Stomach (tissue), 9 donors: Measurements from ENCODE around the gene RNF44. TPM values are rescaled to one million over a fixed set of nuclear protein-coding genes. Genes with fewer than 3 reads are reported as not detected.

Source experiments
- DNase-seq, 2 donors: peaks; one replicate each; pipeline versions ENCODE4 v3.0.0 to v3.0.0-alpha.2; 2013 to 2019
- H3K27ac ChIP-seq, 5 donors: fragments of 200-600 bp in 4 of 5; sonication (generic) in 4 of 5; one replicate each; pipeline ENCODE4 v1.5.1; 2013 to 2019; ENCODE audit warnings: mild to moderate bottlenecking in 1 of 5, moderate library complexity in 1 of 5
- H3K27me3 ChIP-seq, 3 donors: fragments of 200-600 bp; sonication (generic); one replicate each; pipeline ENCODE4 v1.5.1; 2017 to 2019; ENCODE audit warnings: mixed run types in 1 of 3
- H3K36me3 ChIP-seq, 4 donors: fragments of 200-600 bp; sonication (generic); 1 replicate in 3 of 4; 2 replicates in 1 of 4; pipeline ENCODE4 v1.5.1; 2016 to 2019
- H3K4me1 ChIP-seq, 4 donors: fragments of 200-600 bp; sonication (generic); one replicate each; pipeline ENCODE4 v1.5.1; 2016 to 2019
- H3K4me3 ChIP-seq, 4 donors: fragments of 200-600 bp; sonication (generic) in 3 of 4; one replicate each; pipeline ENCODE4 v1.5.1; 2016 to 2019; ENCODE audit warnings: mild to moderate bottlenecking in 1 of 4
- H3K9me3 ChIP-seq, 4 donors: fragments of 200-600 bp; sonication (generic); one replicate each; pipeline ENCODE4 v1.5.1; 2016 to 2019
- EP300 ChIP-seq: sonication (generic); formaldehyde crosslinking; IDR thresholded peaks from one replicate; pipeline ENCODE4 v1.6.1; 2017; ENCODE audit warnings: antibody characterized with exemption
- POLR2A ChIP-seq, 4 donors: fragments of 450-650 bp; IDR thresholded peaks; one replicate each; pipeline ENCODE4 v1.6.1; 2016; ENCODE audit warnings: antibody characterized with exemption in 4 of 4, control low read depth in 2 of 4, mild to moderate bottlenecking in 1 of 4, moderate library complexity in 1 of 4
- POLR2AphosphoS5 ChIP-seq, 3 donors: sonication (generic); formaldehyde crosslinking; IDR thresholded peaks; one replicate each; pipeline ENCODE4 v1.6.1; 2016; ENCODE audit warnings: antibody characterized with exemption in 3 of 3
- WGBS, 5 donors: extraction: QIAGEN DNeasy Blood & Tissue Kit in 3 of 5; methylation state at CpG; one replicate each; pipeline versions ENCODE4 v1.1.5 to v1.1.7; 2013 to 2018; 5-methylcytosine and 5-hydroxymethylcytosine counted together
- intact Hi-C: fragments of 100-400 bp; cut with DNase I; formaldehyde crosslinking; loops from one replicate; pipeline ENCODE4 v1.15.1; 2023; ENCODE audit warnings: low total_unique reads
- polyA plus RNA-seq, 3 donors: library from polyadenylated mRNA; stranded (reverse); fragments of 200-250 nt; gene quantifications; one replicate each; pipeline ENCODE4 v1.2.3, GENCODE V29; 2013
- total RNA-seq, 5 donors: library from RNA; depleted of rRNA; stranded (reverse); fragments of >200 nt; gene quantifications; one replicate each; pipeline versions ENCODE4 v1.1.0 to v1.2.3, GENCODE V29; 2014 to 2016
- TF ChIP-seq, protein P1 (sequence below), 7 experiments: fragments of 450-650 bp in 4 of 7; fragments of 200-600 bp in 3 of 7; sonication (generic) in 3 of 7; IDR thresholded peaks; one replicate each; pipeline ENCODE4 v1.5.1; 2016 to 2019; ENCODE audit warnings: antibody characterized with exemption in 7 of 7, control low read depth in 2 of 7, mild to moderate bottlenecking in 1 of 7
- donor health status: healthy with polysubstance abuse.
- donor health status: Bipolar disorder and iron deficiency.
- donor health status: healthy.

The RNF44 gene
- total and polyA plus RNA-seq, 8 donors = 6.6 to 176 (median 18.9) TPM

DNA sequence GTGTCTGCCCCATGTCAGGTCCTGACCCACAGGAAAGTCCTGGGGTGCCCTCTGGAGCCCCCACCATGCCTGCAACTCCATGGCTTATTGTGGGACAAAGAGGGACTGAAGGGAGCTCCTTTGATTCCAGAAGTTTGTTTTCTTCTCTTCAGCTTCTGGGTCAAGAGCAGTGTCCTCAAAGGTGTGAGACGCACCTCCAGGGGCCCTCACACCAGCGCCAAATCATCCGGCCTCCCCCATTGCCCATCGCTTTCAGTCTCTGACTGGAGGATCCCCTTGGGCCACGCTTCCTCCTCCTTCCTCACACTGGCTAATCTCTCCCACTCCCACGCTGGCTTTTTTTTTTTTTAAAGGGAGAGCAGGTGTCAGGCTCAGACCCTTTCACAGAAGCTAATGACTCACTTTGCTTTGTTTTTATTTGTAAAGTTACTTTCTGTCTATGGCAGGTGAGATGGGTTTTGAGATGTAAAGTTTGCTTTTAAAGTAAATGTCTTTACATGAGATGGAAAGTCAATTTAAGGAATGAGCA, 28.6 kb upstream of the RNF44 start:
- no peaks in the 10 kb centered on the region for H3K36me3 ChIP-seq
- no peak for DNase-seq
- 45 to 51% (median 47%) methylated on average over 6 of the region's 6 CpGs for WGBS, 5 donors

GRCh38 chr5:176564002-176564401, 26.8 kb upstream of the RNF44 start:
- no peaks in the 10 kb centered on the region for H3K4me1 ChIP-seq
- no peak for DNase-seq
- peaks cover 0 to 48% (median 0%) of the 10 kb centered on the region in 3 donors for H3K27me3 ChIP-seq
- TF ChIP-seq POLR2AphosphoS5 (IDR thresholded peaks at IDR 0.05) = no peak
- no peak for TF ChIP-seq POLR2A (IDR thresholded peaks at IDR 0.05)
- TF ChIP-seq, protein P1, sequence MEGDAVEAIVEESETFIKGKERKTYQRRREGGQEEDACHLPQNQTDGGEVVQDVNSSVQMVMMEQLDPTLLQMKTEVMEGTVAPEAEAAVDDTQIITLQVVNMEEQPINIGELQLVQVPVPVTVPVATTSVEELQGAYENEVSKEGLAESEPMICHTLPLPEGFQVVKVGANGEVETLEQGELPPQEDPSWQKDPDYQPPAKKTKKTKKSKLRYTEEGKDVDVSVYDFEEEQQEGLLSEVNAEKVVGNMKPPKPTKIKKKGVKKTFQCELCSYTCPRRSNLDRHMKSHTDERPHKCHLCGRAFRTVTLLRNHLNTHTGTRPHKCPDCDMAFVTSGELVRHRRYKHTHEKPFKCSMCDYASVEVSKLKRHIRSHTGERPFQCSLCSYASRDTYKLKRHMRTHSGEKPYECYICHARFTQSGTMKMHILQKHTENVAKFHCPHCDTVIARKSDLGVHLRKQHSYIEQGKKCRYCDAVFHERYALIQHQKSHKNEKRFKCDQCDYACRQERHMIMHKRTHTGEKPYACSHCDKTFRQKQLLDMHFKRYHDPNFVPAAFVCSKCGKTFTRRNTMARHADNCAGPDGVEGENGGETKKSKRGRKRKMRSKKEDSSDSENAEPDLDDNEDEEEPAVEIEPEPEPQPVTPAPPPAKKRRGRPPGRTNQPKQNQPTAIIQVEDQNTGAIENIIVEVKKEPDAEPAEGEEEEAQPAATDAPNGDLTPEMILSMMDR (IDR thresholded peaks at IDR 0.05) = no peak
- no peak for TF ChIP-seq EP300
- no peak overlapping the region for H3K27ac ChIP-seq
- no peak overlapping the region for H3K4me3 ChIP-seq
- H3K36me3 ChIP-seq = no peaks in the 10 kb centered on the region
- peaks cover 0 to under 1% (median 0%) of the 10 kb centered on the region in 4 donors for H3K9me3 ChIP-seq
- WGBS, 5 donors = 74 to 84% (median 83%) methylated on average over 10 of the region's 10 CpGs
- intact Hi-C loops = no loop called here

More for the DNA sequence above, 28.6 kb upstream of the RNF44 start:
- no peak overlapping the region for H3K27ac ChIP-seq
- no peak overlapping the region for H3K4me3 ChIP-seq
- H3K9me3 ChIP-seq = no peaks in the 10 kb centered on the region
- TF ChIP-seq POLR2AphosphoS5 (IDR thresholded peaks at IDR 0.05) = no peak
- TF ChIP-seq POLR2A (IDR thresholded peaks at IDR 0.05) = no peak
- TF ChIP-seq, protein P1 (IDR thresholded peaks at IDR 0.05) = no peak
- no peak for TF ChIP-seq EP300
- no peaks in the 10 kb centered on the region for H3K4me1 ChIP-seq
- intact Hi-C loops = no loop called here
- H3K27me3 ChIP-seq = peaks cover 0 to 53% (median 0%) of the 10 kb centered on the region in 3 donors

DNA sequence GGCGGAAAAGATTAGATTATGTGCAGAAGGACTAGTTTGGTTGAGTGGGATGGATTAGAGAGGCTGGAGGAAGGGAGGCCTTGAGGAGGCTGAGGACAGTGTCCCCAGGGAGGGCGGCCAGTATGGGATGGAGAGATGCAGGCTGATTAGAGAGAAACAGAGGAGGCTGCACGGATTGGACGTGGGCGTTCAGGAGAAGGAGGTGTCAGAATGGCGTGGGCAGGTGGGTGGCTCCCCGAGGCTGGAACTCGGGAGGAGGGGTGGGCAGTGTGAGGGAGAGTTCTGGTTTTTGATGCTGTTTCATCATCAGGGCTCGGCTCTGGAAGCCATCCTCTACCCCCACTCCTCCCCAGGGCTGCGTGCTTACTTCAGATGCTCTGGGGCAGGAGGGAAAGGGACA, 25.0 kb upstream of the RNF44 start:
- WGBS, 5 donors = 40 to 62% (median 55%) methylated on average over 10 of the region's 10 CpGs
- TF ChIP-seq, protein P1 (IDR thresholded peaks at IDR 0.05) = no peak
- no peak for TF ChIP-seq POLR2A (IDR thresholded peaks at IDR 0.05)
- TF ChIP-seq POLR2AphosphoS5 (IDR thresholded peaks at IDR 0.05) = no peak
- no peak for TF ChIP-seq EP300
- no peaks in the 10 kb centered on the region for H3K36me3 ChIP-seq
- peaks cover 0 to 33% (median 0%) of the 10 kb centered on the region in 3 donors for H3K27me3 ChIP-seq
- H3K4me1 ChIP-seq = no peaks in the 10 kb centered on the region
- H3K4me3 ChIP-seq = no peak overlapping the region
- H3K9me3 ChIP-seq = peaks cover 0 to 3% (median 0%) of the 10 kb centered on the region in 4 donors
- DNase-seq = no peak
- intact Hi-C loops = no loop called here
- H3K27ac ChIP-seq = no peak overlapping the region

- WGBS, 5 donors = 85 to 93% (median 88%) methylated on average over 3 of the region's 3 CpGs
- Histone ChIP-seq H3K4me3 (no peak overlapping the region), H3K36me3 (no peaks in the 10 kb centered on the region), H3K9me3 (peaks cover 0 to 3% (median 0%) of the 10 kb centered on the region in 4 donors), H3K27ac (no peak overlapping the region), H3K4me1 (no peaks in the 10 kb centered on the region), H3K27me3 (peaks cover 0 to 24% (median 0%) of the 10 kb centered on the region in 3 donors)
- DNase-seq = no peak
- TF ChIP-seq, protein P1 (IDR thresholded peaks at IDR 0.05) = no peak
- TF ChIP-seq EP300 = no peak
- no peak for TF ChIP-seq POLR2AphosphoS5 (IDR thresholded peaks at IDR 0.05)
- no peak for TF ChIP-seq POLR2A (IDR thresholded peaks at IDR 0.05)
- intact Hi-C loops = no loop called here
These were observed 24.1 kb upstream of the RNF44 start for GRCh38 chr5:176561259-176561658.
